H1 (cell line): Measurements from ENCODE around the gene COA1. TPM values are rescaled to one million over a fixed set of nuclear protein-coding genes. Genes with fewer than 3 reads are reported as not detected.

Experiments
- CTCF ChIA-PET: fragments of 300-600 bp; sonication (Branson Sonifier 250); formaldehyde crosslinking; loops from one replicate; lab custom pipeline; 2021; ENCODE audit not compliant: partially characterized antibody; lab: Charles Lee
- POLR2A ChIA-PET: fragments of 300-600 bp; sonication (Branson Sonifier 250); formaldehyde crosslinking; loops from one replicate; lab custom pipeline; 2021; ENCODE audit warnings: inconsistent platforms; ENCODE audit not compliant: partially characterized antibody; lab: Charles Lee
- DNase-seq, 2 experiments: peaks; one replicate each; pipeline versions ENCODE4 v3.0.0 to v3.0.0-alpha.2; 2010 to 2022; ENCODE audit warnings: low spot score in 2 of 2, low read depth in 1 of 2, mixed read lengths in 1 of 2
- FAIRE-seq: peaks from 2 replicates; lab custom pipeline; 2011; peaks lifted over from hg19 to GRCh38; lab: Jason Lieb, UNC
- H2AFZ ChIP-seq: 2 replicates; pipeline ENCODE4 v1.8.1; 2012; ENCODE audit warnings: low read length, inconsistent platforms
- H2AK5ac ChIP-seq: 2 replicates; pipeline ENCODE4 v1.6.1; 2013; ENCODE audit warnings: low read depth, low read length
- H2BK120ac ChIP-seq: replicated peaks from 2 replicates; pipeline ENCODE3; 2013; ENCODE audit warnings: low read depth, low read length, inconsistent platforms
- H2BK12ac ChIP-seq: 2 replicates; pipeline ENCODE4 v1.6.1; 2013; ENCODE audit warnings: low read depth, low read length
- H2BK15ac ChIP-seq: 2 replicates; pipeline ENCODE4 v1.6.1; 2013; ENCODE audit warnings: low read length
- H2BK20ac ChIP-seq: 2 replicates; pipeline ENCODE4 v1.6.1; 2013; ENCODE audit warnings: low read length
- H2BK5ac ChIP-seq: 2 replicates; pipeline ENCODE4 v1.6.1; 2013; ENCODE audit warnings: low read depth, low read length
- H3K14ac ChIP-seq: 2 replicates; pipeline ENCODE4 v1.6.1; 2013; ENCODE audit warnings: inconsistent platforms; ENCODE audit not compliant: insufficient read length
- H3K18ac ChIP-seq: 2 replicates; pipeline ENCODE4 v1.6.1; 2013; ENCODE audit warnings: low read length; ENCODE audit errors: extremely low read depth
- H3K23ac ChIP-seq: 2 replicates; pipeline ENCODE4 v1.6.1; 2013; ENCODE audit warnings: inconsistent platforms; ENCODE audit not compliant: insufficient read length
- H3K23me2 ChIP-seq: 2 replicates; pipeline ENCODE4 v1.6.1; 2013; ENCODE audit warnings: low read depth, low read length
- H3K27ac ChIP-seq: 2 replicates; pipeline ENCODE4 v1.6.1; 2011; ENCODE audit warnings: low read depth, low read length, inconsistent platforms
- H3K27me3 ChIP-seq, 4 experiments: replicated peaks in 1 of 4; 1 replicate in 1 of 4; 2 replicates in 3 of 4; pipeline versions ENCODE4 v1.6.1 to v1.8.1; 2011 to 2013; ENCODE audit warnings: low read length in 3 of 4, mild to moderate bottlenecking in 3 of 4, inconsistent platforms in 2 of 4, mixed read lengths in 2 of 4, moderate library complexity in 1 of 4; ENCODE audit not compliant: control insufficient read depth in 3 of 4, insufficient read depth in 3 of 4; ENCODE audit errors: extremely low read depth in 1 of 4
- H3K36me3 ChIP-seq, 4 experiments: 2 replicates each; pipeline versions ENCODE4 v1.6.1 to v1.8.1; 2011 to 2013; ENCODE audit warnings: mild to moderate bottlenecking in 4 of 4, low read length in 3 of 4, moderate library complexity in 2 of 4, control low read depth in 1 of 4, inconsistent platforms in 1 of 4; ENCODE audit not compliant: insufficient read depth in 4 of 4, control insufficient read depth in 2 of 4
- H3K4ac ChIP-seq: replicated peaks from 2 replicates; pipeline ENCODE3; 2013; ENCODE audit warnings: low read length, low read depth, mixed read lengths, inconsistent platforms; ENCODE audit not compliant: insufficient read length
- H3K4me1 ChIP-seq, 4 experiments: replicated peaks in 1 of 4; 1 replicate in 1 of 4; 2 replicates in 3 of 4; pipeline versions ENCODE4 v1.6.1 to v1.8.1; 2011 to 2013; ENCODE audit warnings: low read length in 3 of 4, inconsistent platforms in 2 of 4, mixed read lengths in 1 of 4; ENCODE audit not compliant: insufficient read depth in 4 of 4, control insufficient read depth in 3 of 4
- H3K4me2 ChIP-seq, 2 experiments: 2 replicates each; pipeline versions ENCODE4 v1.6.1 to v1.8.1; 2011 to 2013; ENCODE audit warnings: low read depth in 2 of 2, low read length in 2 of 2, control low read depth in 1 of 2, inconsistent platforms in 1 of 2, mild to moderate bottlenecking in 1 of 2; ENCODE audit not compliant: insufficient read depth in 1 of 2
- H3K4me3 ChIP-seq, 4 experiments: fragments of 200-600, 300-600 bp in 1 of 4; sonication (generic), shearing (Covaris generic), sonication (Bioruptor Twin) in 1 of 4; 2 replicates each; pipeline versions ENCODE4 v1.5.1 to v1.8.1; 2011 to 2016; ENCODE audit warnings: low read length in 4 of 4, low read depth in 3 of 4, control low read depth in 2 of 4, inconsistent platforms in 2 of 4, mild to moderate bottlenecking in 2 of 4, mixed read lengths in 1 of 4, moderate library complexity in 1 of 4; ENCODE audit not compliant: insufficient read depth in 2 of 4; ENCODE audit errors: extremely low read depth in 1 of 4
- H3K56ac ChIP-seq: replicated peaks from 2 replicates; pipeline ENCODE3; 2013; ENCODE audit warnings: low read depth, mild to moderate bottlenecking, mixed read lengths, low read length, inconsistent platforms; ENCODE audit not compliant: insufficient read length
- H3K79me1 ChIP-seq: 2 replicates; pipeline ENCODE4 v1.6.1; 2013; ENCODE audit warnings: low read depth, low read length, control low read depth
- H3K79me2 ChIP-seq, 2 experiments: 2 replicates each; pipeline versions ENCODE4 v1.6.1 to v1.8.1; 2012 to 2013; ENCODE audit warnings: low read length in 2 of 2, mild to moderate bottlenecking in 2 of 2, inconsistent platforms in 1 of 2; ENCODE audit not compliant: insufficient read depth in 2 of 2, control insufficient read depth in 1 of 2
- H3K9ac ChIP-seq, 4 experiments: replicated peaks in 1 of 4; 1 replicate in 1 of 4; 2 replicates in 3 of 4; pipeline versions ENCODE4 v1.6.1 to v1.8.1; 2011 to 2013; ENCODE audit warnings: low read depth in 3 of 4, low read length in 3 of 4, control low read depth in 2 of 4, mild to moderate bottlenecking in 2 of 4, moderate library complexity in 2 of 4, inconsistent platforms in 1 of 4; ENCODE audit errors: extremely low read depth in 1 of 4
- H3K9me3 ChIP-seq, 2 experiments: 2 replicates each; pipeline versions ENCODE4 v1.6.1 to v1.8.1; 2012 to 2013; ENCODE audit warnings: mild to moderate bottlenecking in 2 of 2, moderate library complexity in 2 of 2, control low read depth in 1 of 2, inconsistent platforms in 1 of 2, low read depth in 1 of 2, low read length in 1 of 2, mixed read lengths in 1 of 2; ENCODE audit not compliant: insufficient read depth in 2 of 2
- H4K20me1 ChIP-seq, 2 experiments: replicated peaks in 1 of 2; 2 replicates each; pipeline versions ENCODE3 to v1.8.1; 2011 to 2013; ENCODE audit warnings: inconsistent platforms in 2 of 2, low read length in 2 of 2, mild to moderate bottlenecking in 1 of 2; ENCODE audit not compliant: insufficient read depth in 2 of 2, control insufficient read depth in 1 of 2
- H4K5ac ChIP-seq: 2 replicates; pipeline ENCODE4 v1.6.1; 2013; ENCODE audit warnings: low read length, low read depth, mixed read lengths, inconsistent platforms; ENCODE audit not compliant: insufficient read length
- H4K8ac ChIP-seq: 2 replicates; pipeline ENCODE4 v1.8.0; 2013; ENCODE audit warnings: mild to moderate bottlenecking, moderate library complexity, low read length, inconsistent platforms; ENCODE audit not compliant: insufficient read depth; ENCODE audit errors: extremely low read depth
- H4K91ac ChIP-seq: replicated peaks from 2 replicates; pipeline ENCODE3; 2013; ENCODE audit warnings: low read length, mixed read lengths, inconsistent platforms; ENCODE audit not compliant: insufficient read length
- CBX8 ChIP-seq: fragments of 300-800, 300-1000 bp; sonication (generic); IDR thresholded peaks from 2 replicates; pipeline ENCODE4 v1.7.1; 2016; ENCODE audit warnings: low read depth, low read length, borderline replicate concordance
- CEBPB ChIP-seq: IDR thresholded peaks from 2 replicates; pipeline ENCODE4 v1.6.1; 2012; ENCODE audit warnings: low read depth, low read length
- HDAC2 ChIP-seq, 2 experiments: fragments of 300-600 bp in 1 of 2; sonication (generic) in 1 of 2; IDR thresholded peaks; 2 replicates each; pipeline ENCODE4 v1.6.1; 2011 to 2012; ENCODE audit warnings: low read depth in 2 of 2, low read length in 2 of 2, mild to moderate bottlenecking in 2 of 2, moderate library complexity in 2 of 2, borderline replicate concordance in 1 of 2, inconsistent platforms in 1 of 2
- JUN ChIP-seq: IDR thresholded peaks from 2 replicates; pipeline ENCODE4 v1.6.1; 2011; ENCODE audit warnings: low read depth, mild to moderate bottlenecking, improper control_type of control experiment, low read length
- KDM5A ChIP-seq: fragments of 200-600 bp; IDR thresholded peaks from 2 replicates; pipeline ENCODE4 v1.7.1; 2012; ENCODE audit warnings: mild to moderate bottlenecking, low read length, inconsistent platforms, mixed read lengths
- MAFK ChIP-seq: IDR thresholded peaks from 2 replicates; pipeline ENCODE4 v1.6.1; 2012; ENCODE audit warnings: low read depth, mild to moderate bottlenecking, improper control_type of control experiment, low read length
- PHF8 ChIP-seq: fragments of 200-600 bp; sonication (generic); conservative IDR thresholded peaks from 2 replicates; pipeline ENCODE4 v1.7.1; 2012; ENCODE audit warnings: low read depth, mild to moderate bottlenecking, inconsistent platforms, low read length, moderate library complexity
- POLR2A ChIP-seq, 2 experiments: IDR thresholded peaks; 1 replicate in 1 of 2; 2 replicates in 1 of 2; pipeline ENCODE4 v1.6.1; 2011; ENCODE audit warnings: low read depth in 2 of 2, low read length in 2 of 2, mild to moderate bottlenecking in 2 of 2; ENCODE audit errors: control extremely low read depth in 1 of 2
- RNF2 ChIP-seq: fragments of 200-900, 300-1000 bp; sonication (generic); IDR thresholded peaks from 2 replicates; pipeline ENCODE4 v1.7.1; 2016; ENCODE audit warnings: borderline replicate concordance, low read depth, mild to moderate bottlenecking, antibody characterized with exemption, low read length; ENCODE audit not compliant: poor library complexity, severe bottlenecking; ENCODE audit errors: missing control alignments
- SP2 ChIP-seq: IDR thresholded peaks from 2 replicates; pipeline ENCODE4 v1.6.1; 2012; ENCODE audit warnings: mild to moderate bottlenecking, low read length, inconsistent platforms
- SRF ChIP-seq: IDR thresholded peaks from 2 replicates; pipeline ENCODE4 v1.6.1; 2011; ENCODE audit warnings: mild to moderate bottlenecking, low read depth, low read length, moderate library complexity
- TAF1 ChIP-seq: IDR thresholded peaks from 2 replicates; pipeline ENCODE4 v1.6.1; 2011; ENCODE audit warnings: mild to moderate bottlenecking, low read depth, low read length
- WGBS, 2 experiments: shearing (Covaris generic) in 1 of 2; methylation state at CpG; one replicate each; pipeline versions ENCODE4 v1.1.6 to v1.1.7; 2013 to 2015; ENCODE audit warnings: low lambda C conversion rate in 2 of 2, mixed read lengths in 2 of 2, inconsistent platforms in 1 of 2, low coverage in 1 of 2, missing lambda C conversion rate in 1 of 2; ENCODE audit not compliant: insufficient replicate concordance in 2 of 2, insufficient coverage in 1 of 2, insufficient read length in 1 of 2; ENCODE audit errors: extremely low coverage in 1 of 2, missing lambda C conversion rate in 1 of 2; 5-methylcytosine and 5-hydroxymethylcytosine counted together
- polyA plus RNA-seq, 7 experiments: library from polyadenylated mRNA; depleted of rRNA in 3 of 7; stranded (reverse) in 5 of 7; unstranded in 2 of 7; fragments of >200 nt in 5 of 7; fragments of 200-250 nt in 2 of 7; gene quantifications; 1 replicate in 5 of 7; 2 replicates in 1 of 7; 4 replicates in 1 of 7; pipeline versions ENCODE4 v1.2.1 to v1.2.3, GENCODE V29; 2011 to 2013; ENCODE audit warnings: missing spikeins in 2 of 7, mixed read lengths in 2 of 7
- total RNA-seq: library from RNA; stranded (reverse); fragmentation: NEBNext Ultra II Directional; extraction: Animal tissue kit (Norgen Biotek cat#: 25700); gene quantifications from 2 replicates; pipeline ENCODE4 v1.2.1, GENCODE V29; 2021

COA1 gene
- total and polyA plus RNA-seq, 2 of the 8 experiments (the other 6 are each of a cell fraction or from before 2014, with no cell fraction given): 98.6 to 143 TPM

- no peak overlapping the region for H4K91ac ChIP-seq
- ChIA-PET POLR2A (interaction anchor here (0.6 to 1.5 kb wide), 4 partner anchors 17 to 85 kb away, joined by 3 to 5 read pairs (median 4); no protein-coding TSS in a partner anchor), CTCF (interaction anchor here (0.6 to 2.1 kb wide), 7 partner anchors 11 to 248 kb away, joined by 3 to 11 read pairs (median 4); partner anchors contain the start of gene STK17A)
- no peaks in the 10 kb centered on the region for H3K79me2 ChIP-seq
- no peak overlapping the region for H2BK120ac ChIP-seq
- H4K5ac ChIP-seq: no peak overlapping the region
- H3K18ac ChIP-seq: peak overlapping the region; percentile 11; the same call in 1 of the 2 replicates
- H3K14ac ChIP-seq: no peak overlapping the region
- no peaks in the 10 kb centered on the region; the same call in 1 of the 2 replicates for H3K23me2 ChIP-seq
- H3K4ac ChIP-seq: no peak overlapping the region
- H2BK12ac ChIP-seq: no peak overlapping the region
- DNase-seq (peak in 1 of 2 experiments; percentile 32), FAIRE-seq (no peak)
- no peak overlapping the region for H3K4me3 ChIP-seq
- H3K4me2 ChIP-seq: no peak overlapping the region
- H2AK5ac ChIP-seq: no peak overlapping the region
- H3K9me3 ChIP-seq: no peaks in the 10 kb centered on the region
- no peak overlapping the region for H2BK20ac ChIP-seq
- H3K36me3 ChIP-seq: no peaks in the 10 kb centered on the region
- WGBS, 2 experiments: 78% methylated on average over 10 of the region's 10 CpGs; no CpG with 5 or more reads in 1 of the 2 experiments
- no peak overlapping the region for H3K27ac ChIP-seq
- H2AFZ ChIP-seq: no peak overlapping the region
- peaks cover 3% of the 10 kb centered on the region; the same call in 1 of the 2 replicates for H3K79me1 ChIP-seq
- H4K8ac ChIP-seq: no peak overlapping the region
- H4K20me1 ChIP-seq: no peaks in the 10 kb centered on the region
- no peak overlapping the region for H3K56ac ChIP-seq
- H3K9ac ChIP-seq: no peak overlapping the region
- H2BK5ac ChIP-seq: no peak overlapping the region
- no peak overlapping the region for H2BK15ac ChIP-seq
- H3K27me3 ChIP-seq: no peaks in the 10 kb centered on the region
- H3K4me1 ChIP-seq: peaks cover 0 to 10% (median 7%) of the 10 kb centered on the region in 4 experiments; a peak in 5 of 7 replicates
- H3K23ac ChIP-seq: no peak overlapping the region
- TF ChIP-seq HDAC2 (IDR thresholded peaks at IDR 0.05; ENCODE audit: borderline replicate concordance in 1 of 2, low read depth in 2 of 2, low read length in 2 of 2) (no peak), SRF (no peak), POLR2A (IDR thresholded peaks at IDR 0.05; ENCODE audit: control extremely low read depth in 1 of 2, low read depth in 2 of 2, low read length in 2 of 2) (no peak), RNF2 (no peak), KDM5A (no peak), JUN (no peak), CEBPB (no peak), CBX8 (no peak), TAF1 (no peak), SP2 (no peak), PHF8 (no peak), MAFK (no peak)
Observed at GRCh38 chr7:43764807-43765491, 35.6 kb upstream of the COA1 start.
